H1 (cell line): ENCODE measurements around the gene SLC2A4RG. TPM values are rescaled to one million over a fixed set of nuclear protein-coding genes. Genes with fewer than 3 reads are reported as not detected.

Experiments used
- ATF3 ChIP-seq: IDR thresholded peaks from 2 replicates; pipeline ENCODE4 v1.6.1; 2011; ENCODE audit warnings: low read depth, mild to moderate bottlenecking, low read length; ENCODE audit not compliant: insufficient read depth
- CHD1 ChIP-seq: IDR thresholded peaks from 2 replicates; pipeline ENCODE4 v1.6.1; 2012; ENCODE audit warnings: low read depth, low read length, improper control_type of control experiment
- CHD2 ChIP-seq: IDR thresholded peaks from 2 replicates; pipeline ENCODE4 v1.6.1; 2012; ENCODE audit warnings: low read length, improper control_type of control experiment
- CREB1 ChIP-seq: IDR thresholded peaks from 2 replicates; pipeline ENCODE4 v1.6.1; 2012; ENCODE audit warnings: inconsistent platforms
- NRF1 ChIP-seq: IDR thresholded peaks from 2 replicates; pipeline ENCODE4 v1.6.1; 2011; ENCODE audit warnings: mild to moderate bottlenecking, low read depth, low read length, improper control_type of control experiment
- PHF8 ChIP-seq: fragments of 200-600 bp; sonication (generic); conservative IDR thresholded peaks from 2 replicates; pipeline ENCODE4 v1.7.1; 2012; ENCODE audit warnings: low read depth, mild to moderate bottlenecking, inconsistent platforms, low read length, moderate library complexity
- RXRA ChIP-seq: IDR thresholded peaks from 2 replicates; pipeline ENCODE4 v1.6.1; 2011; ENCODE audit warnings: low read depth, mild to moderate bottlenecking, low read length, moderate library complexity; ENCODE audit not compliant: insufficient read depth
- SAP30 ChIP-seq: fragments of 300-600 bp; sonication (generic); IDR thresholded peaks from 2 replicates; pipeline ENCODE4 v1.7.1; 2012; ENCODE audit warnings: low read length, moderate library complexity, mild to moderate bottlenecking, inconsistent platforms; ENCODE audit not compliant: insufficient read depth, insufficient replicate concordance
- SIRT6 ChIP-seq: IDR thresholded peaks from one replicate; pipeline ENCODE4 v1.7.1; 2012; ENCODE audit warnings: low read length, inconsistent platforms
- SIX5 ChIP-seq: IDR thresholded peaks from 2 replicates; pipeline ENCODE4 v1.6.1; 2011; ENCODE audit warnings: mild to moderate bottlenecking, low read depth, low read length
- polyA plus RNA-seq, 7 experiments: library from polyadenylated mRNA; depleted of rRNA in 3 of 7; stranded (reverse) in 5 of 7; unstranded in 2 of 7; fragments of >200 nt in 5 of 7; fragments of 200-250 nt in 2 of 7; gene quantifications; 1 replicate in 5 of 7; 2 replicates in 1 of 7; 4 replicates in 1 of 7; pipeline versions ENCODE4 v1.2.1 to v1.2.3, GENCODE V29; 2011 to 2013; ENCODE audit warnings: missing spikeins in 2 of 7, mixed read lengths in 2 of 7
- total RNA-seq: library from RNA; stranded (reverse); fragmentation: NEBNext Ultra II Directional; extraction: Animal tissue kit (Norgen Biotek cat#: 25700); gene quantifications from 2 replicates; pipeline ENCODE4 v1.2.1, GENCODE V29; 2021

Gene SLC2A4RG
- total and polyA plus RNA-seq, 2 of the 8 experiments (the other 6 are each of a cell fraction or from before 2014, with no cell fraction given): 15.9 to 29.1 TPM

GRCh38 chr20:63731410-63731809, 8.2 kb upstream of the SLC2A4RG start (continued):
- TF ChIP-seq ATF3 (no peak), CREB1 (no peak), SIX5 (no peak), RXRA (no peak), CHD2 (no peak), CHD1 (no peak), SAP30 (no peak), SIRT6 (no peak), NRF1 (no peak), PHF8 (no peak)
- TF ChIP-seq, all 59 proteins: peak for 0
